Lower lobe of right lung (tissue), 2 donors: ENCODE data around the gene EEFSEC. TPM values are rescaled to one million over a fixed set of nuclear protein-coding genes. Genes with fewer than 3 reads are reported as not detected.

Source experiments
- ATAC-seq, 2 donors: fragments of 200-7000 bp; cut with Tn5 transposase; one replicate each; pipeline ENCODE4 v1.9.1; 2020 to 2022; ENCODE audit warnings: mild to moderate bottlenecking in 2 of 2, moderate library complexity in 2 of 2
- DNase-seq: peaks from one replicate; pipeline ENCODE4 v3.0.0-alpha.2; 2020
- H3K27ac ChIP-seq: fragments of 200-600 bp; one replicate; pipeline ENCODE4 v1.8.0; 2022
- H3K27me3 ChIP-seq: fragments of 200-600 bp; one replicate; pipeline ENCODE4 v1.8.0; 2022; ENCODE audit warnings: low read depth
- H3K36me3 ChIP-seq: fragments of 200-600 bp; one replicate; pipeline ENCODE4 v1.8.0; 2022; ENCODE audit warnings: mild to moderate bottlenecking
- H3K4me1 ChIP-seq: fragments of 200-600 bp; one replicate; pipeline ENCODE4 v1.8.0; 2022
- H3K4me3 ChIP-seq: fragments of 200-600 bp; one replicate; pipeline ENCODE4 v1.8.0; 2022; ENCODE audit warnings: mild to moderate bottlenecking
- H3K9me3 ChIP-seq: fragments of 200-600 bp; one replicate; pipeline ENCODE4 v1.8.0; 2022
- CTCF ChIP-seq: fragments of 200-600 bp; IDR thresholded peaks from one replicate; pipeline ENCODE4 v1.8.0; 2022; ENCODE audit warnings: antibody characterized with exemption, mild to moderate bottlenecking
- intact Hi-C: fragments of 100-400 bp; cut with DNase I; formaldehyde crosslinking; loops from one replicate; pipeline ENCODE4 v1.11.0; 2022
- total RNA-seq: library from RNA; stranded (reverse); fragmentation: NEBNext Ultra II Directional; extraction: Animal tissue kit (Norgen Biotek cat#: 25700); gene quantifications from one replicate; pipeline ENCODE4 v1.2.1, GENCODE V29; 2021
- donor health status: DM: no; HTN: yes; CAD: no; lungs with severe emphysema.

Gene EEFSEC
- total RNA-seq, 1 donor from 2014 or later: 15.6 TPM

DNA sequence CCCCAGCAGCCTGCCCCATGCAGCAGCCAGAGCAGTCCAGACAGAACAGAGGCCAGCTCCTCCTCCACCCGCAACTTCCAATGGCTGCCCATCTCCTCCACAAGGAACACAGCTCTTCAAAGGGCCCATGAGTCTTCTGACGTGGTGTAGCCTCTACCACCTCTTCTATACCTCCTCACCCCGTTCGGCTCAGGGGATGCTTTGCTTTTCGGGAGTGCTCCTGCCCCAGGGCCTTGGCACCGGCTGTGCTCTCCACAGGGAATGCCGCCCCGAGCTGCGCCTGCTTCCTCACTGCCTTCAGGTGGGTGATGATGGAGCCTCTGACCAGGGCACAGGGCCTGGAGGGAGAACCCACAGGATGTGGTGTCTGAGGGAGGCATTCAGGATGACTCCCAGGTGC, 298.8 kb downstream of the EEFSEC start:
- Histone ChIP-seq H3K36me3 (no peaks in the 10 kb centered on the region), H3K27me3 (peaks cover 26% of the 10 kb centered on the region), H3K9me3 (no peaks in the 10 kb centered on the region), H3K27ac (no peak overlapping the region), H3K4me3 (no peak overlapping the region), H3K4me1 (no peaks in the 10 kb centered on the region)
- intact Hi-C loops: no loop called here
- no peak for TF ChIP-seq CTCF
- no peak for ATAC-seq
- no peak for DNase-seq

- peaks cover 26% of the 10 kb centered on the region for H3K27me3 ChIP-seq
- H3K4me1 ChIP-seq: no peaks in the 10 kb centered on the region
- ATAC-seq (no peak), DNase-seq (no peak)
- TF ChIP-seq CTCF: no peak
- intact Hi-C loops: no loop called here
- no peak overlapping the region for H3K4me3 ChIP-seq
- H3K27ac ChIP-seq: no peak overlapping the region
- no peaks in the 10 kb centered on the region for H3K36me3 ChIP-seq
- no peaks in the 10 kb centered on the region for H3K9me3 ChIP-seq
These were observed 299.5 kb downstream of the EEFSEC start for GRCh38 chr3:128452678-128453275.

- DNase-seq: no peak
- TF ChIP-seq CTCF: no peak
- ATAC-seq: peak in 1 of 2 donors; percentile 11
- H3K4me1 ChIP-seq: no peaks in the 10 kb centered on the region
- H3K27me3 ChIP-seq: peaks cover 26% of the 10 kb centered on the region
- intact Hi-C loops: no loop called here
- no peaks in the 10 kb centered on the region for H3K9me3 ChIP-seq
- no peak overlapping the region for H3K4me3 ChIP-seq
- H3K27ac ChIP-seq: no peak overlapping the region
- no peaks in the 10 kb centered on the region for H3K36me3 ChIP-seq
These were observed 300.4 kb downstream of the EEFSEC start for GRCh38 chr3:128453501-128454309.

DNA sequence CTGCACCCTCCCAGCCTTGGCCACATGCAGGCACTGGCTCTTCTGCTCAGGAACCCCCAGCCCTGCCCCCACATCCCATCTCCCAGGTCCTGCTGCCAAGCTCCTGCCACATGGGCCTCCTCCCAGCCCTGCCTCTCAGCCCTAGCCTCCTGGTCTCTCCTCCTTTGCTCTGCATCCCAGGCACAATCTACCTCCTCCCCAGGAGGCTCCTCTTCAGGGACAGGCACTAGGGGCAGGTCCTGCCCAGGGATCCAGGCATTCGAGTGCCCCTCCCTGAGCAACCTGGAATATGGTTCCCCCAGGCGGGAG, 301.0 kb downstream of the EEFSEC start:
- no peaks in the 10 kb centered on the region for H3K36me3 ChIP-seq
- no peak for DNase-seq
- intact Hi-C loops: no loop called here
- no peak for ATAC-seq
- H3K4me3 ChIP-seq: no peak overlapping the region
- no peaks in the 10 kb centered on the region for H3K9me3 ChIP-seq
- no peak overlapping the region for H3K27ac ChIP-seq
- no peaks in the 10 kb centered on the region for H3K4me1 ChIP-seq
- no peak for TF ChIP-seq CTCF
- peaks cover 26% of the 10 kb centered on the region for H3K27me3 ChIP-seq

DNA sequence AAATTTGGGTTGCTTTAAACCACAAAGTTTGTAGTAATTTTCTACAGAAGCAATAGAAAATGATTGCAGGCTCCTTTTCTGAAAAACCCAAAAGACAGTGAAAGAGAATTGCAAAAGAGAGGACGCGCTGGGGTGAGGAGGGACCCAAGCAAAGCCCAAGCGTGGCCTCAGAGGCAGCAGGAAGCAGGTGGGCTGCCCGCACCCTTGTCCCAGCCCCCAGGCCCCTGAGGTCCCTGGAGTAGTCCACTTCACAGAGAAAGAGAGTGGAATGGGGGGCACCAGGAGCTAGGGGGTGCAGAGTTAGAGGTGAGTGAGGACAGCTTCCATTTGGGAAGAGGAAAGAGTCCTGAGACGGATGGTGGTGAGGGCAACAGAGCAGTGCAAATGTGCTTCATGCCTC, 301.8 kb downstream of the EEFSEC start:
- no peak overlapping the region for H3K4me3 ChIP-seq
- no peaks in the 10 kb centered on the region for H3K4me1 ChIP-seq
- no peaks in the 10 kb centered on the region for H3K9me3 ChIP-seq
- no peak for DNase-seq
- H3K36me3 ChIP-seq: no peaks in the 10 kb centered on the region
- TF ChIP-seq CTCF: no peak
- peaks cover 26% of the 10 kb centered on the region for H3K27me3 ChIP-seq
- no peak for ATAC-seq
- intact Hi-C loops: no loop called here
- no peak overlapping the region for H3K27ac ChIP-seq
